SU-DHL-6 (cell line): Measurements from ENCODE around the gene IL1R1.

Experiments used
- H2AFZ ChIP-seq: fragments of 200-600 bp; sonication (generic); 2 replicates; pipeline ENCODE4 v1.6.1; 2014; ENCODE audit warnings: low read depth, mild to moderate bottlenecking, moderate library complexity, mixed read lengths, antibody characterized with exemption, low read length; ENCODE audit not compliant: severe bottlenecking
- H3F3A ChIP-seq: fragments of 200-600 bp; shearing (Covaris generic); 2 replicates; pipeline ENCODE4 v1.6.0; 2016; ENCODE audit warnings: antibody characterized with exemption, mild to moderate bottlenecking; ENCODE audit not compliant: insufficient read depth
- H3K27ac ChIP-seq: fragments of 200-600 bp; sonication (generic); 2 replicates; pipeline ENCODE4 v1.5.1; 2016; ENCODE audit warnings: low read depth, mild to moderate bottlenecking, low read length, moderate library complexity, mixed read lengths
- H3K27me3 ChIP-seq: fragments of 200-600 bp; sonication (generic), shearing (Covaris generic); 2 replicates; pipeline ENCODE4 v1.6.0; 2014; ENCODE audit warnings: mild to moderate bottlenecking, low read length
- H3K36me3 ChIP-seq: fragments of 200-600 bp; sonication (generic); 2 replicates; pipeline ENCODE4 v1.6.1; 2014; ENCODE audit warnings: mild to moderate bottlenecking, low read length, mixed read lengths
- H3K4me2 ChIP-seq: fragments of 300-600, 200-600 bp; shearing (Covaris generic), sonication (generic); 2 replicates; pipeline ENCODE4 v1.6.0; 2014; ENCODE audit warnings: low read length, low read depth, mild to moderate bottlenecking; ENCODE audit not compliant: poor library complexity, severe bottlenecking
- H3K4me3 ChIP-seq: fragments of 200-600 bp; sonication (generic); 2 replicates; pipeline ENCODE4 v1.5.1; 2014; ENCODE audit warnings: antibody characterized with exemption, low read length, mild to moderate bottlenecking, mixed read lengths; ENCODE audit not compliant: insufficient read depth, poor library complexity, severe bottlenecking
- H3K79me2 ChIP-seq: fragments of 200-600 bp; sonication (generic); 2 replicates; pipeline ENCODE4 v1.6.1; 2014; ENCODE audit warnings: mild to moderate bottlenecking, low read length, moderate library complexity; ENCODE audit not compliant: insufficient read depth
- H3K9ac ChIP-seq: fragments of 200-600 bp; sonication (generic); 2 replicates; pipeline ENCODE4 v1.7.0; 2014; ENCODE audit warnings: mild to moderate bottlenecking, low read length
- H3K9me2 ChIP-seq: fragments of 200-600 bp; sonication (generic); replicated peaks from 2 replicates; pipeline ENCODE4 v1.6.1; 2014; ENCODE audit warnings: low read length; ENCODE audit not compliant: insufficient read depth
- H3K9me3 ChIP-seq: fragments of 200-600 bp; sonication (generic); 2 replicates; pipeline ENCODE4 v1.6.1; 2014; ENCODE audit warnings: low read length, mixed read lengths; ENCODE audit not compliant: insufficient read depth
- H4K20me1 ChIP-seq: fragments of 200-600 bp; sonication (generic); 2 replicates; pipeline ENCODE4 v1.6.1; 2014; ENCODE audit warnings: low read depth, mild to moderate bottlenecking, antibody characterized with exemption, low read length, moderate library complexity, mixed read lengths
- CTCF ChIP-seq: fragments of 200-600 bp; sonication (generic); IDR thresholded peaks from one replicate; pipeline ENCODE4 v1.5.1; 2017; ENCODE audit warnings: antibody characterized with exemption, mild to moderate bottlenecking, low read length, moderate library complexity; ENCODE audit not compliant: insufficient read depth, poor library complexity, severe bottlenecking
- EZH2phosphoT487 ChIP-seq: fragments of 200-600 bp; sonication (generic), shearing (Covaris generic); conservative IDR thresholded peaks from 2 replicates; pipeline ENCODE4 v1.6.1; 2018; ENCODE audit warnings: mild to moderate bottlenecking, antibody characterized with exemption, low read length, moderate library complexity, mixed read lengths

The IL1R1 gene

GRCh38 chr2:102144128-102144527 is 1.6 kb downstream of the IL1R1 start:
- Histone ChIP-seq H3K36me3 (no peaks in the 10 kb centered on the region), H3K79me2 (no peaks in the 10 kb centered on the region), H3K9ac (no peak overlapping the region), H3F3A (no peaks in the 10 kb centered on the region), H3K27ac (no peak overlapping the region), H3K9me2 (no peaks in the 10 kb centered on the region), H3K4me3 (no peak overlapping the region), H2AFZ (no peak overlapping the region), H3K9me3 (peaks cover 7% of the 10 kb centered on the region; the same call in 1 of the 2 replicates), H3K27me3 (no peaks in the 10 kb centered on the region), H3K4me2 (no peak overlapping the region), H4K20me1 (no peaks in the 10 kb centered on the region)
- TF ChIP-seq EZH2phosphoT487 (no peak), CTCF (no peak)

- TF ChIP-seq EZH2phosphoT487, result no peak
- no peak for TF ChIP-seq CTCF
- Histone ChIP-seq H2AFZ (no peak overlapping the region), H3K79me2 (no peaks in the 10 kb centered on the region), H3K9me3 (peaks cover 7% of the 10 kb centered on the region; the same call in 1 of the 2 replicates), H3K4me3 (no peak overlapping the region), H3K27ac (no peak overlapping the region), H3K9ac (no peak overlapping the region), H3K4me2 (no peak overlapping the region), H4K20me1 (no peaks in the 10 kb centered on the region), H3F3A (no peaks in the 10 kb centered on the region), H3K9me2 (no peaks in the 10 kb centered on the region), H3K36me3 (no peaks in the 10 kb centered on the region), H3K27me3 (no peaks in the 10 kb centered on the region)
Measured at GRCh38 chr2:102145107-102145506, 2.6 kb downstream of the IL1R1 start.

DNA sequence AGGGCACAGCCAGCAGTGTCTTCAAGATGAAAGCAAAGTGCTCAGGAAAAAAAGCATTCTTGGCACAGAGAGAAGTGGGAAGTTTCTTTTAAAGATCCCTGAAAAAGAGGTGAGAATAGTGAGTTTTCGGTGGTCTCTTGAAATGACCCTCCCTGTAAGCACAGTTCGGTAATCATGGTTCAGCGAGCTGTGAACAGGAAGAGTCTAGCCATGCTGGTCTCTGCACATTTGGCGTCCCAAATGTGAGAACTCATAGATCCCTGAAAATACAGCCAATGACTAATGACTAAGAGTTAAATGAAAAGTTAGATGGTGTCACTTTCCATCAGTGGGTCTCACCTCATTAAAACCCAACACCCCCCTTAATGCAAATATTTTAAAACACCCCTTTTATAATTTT is 3.4 kb downstream of the IL1R1 start:
- Histone ChIP-seq H3K9me2 (no peaks in the 10 kb centered on the region), H3K4me3 (no peak overlapping the region), H3K4me2 (no peak overlapping the region), H3K27me3 (no peaks in the 10 kb centered on the region), H3K9me3 (peaks cover 7% of the 10 kb centered on the region; the same call in 1 of the 2 replicates), H3K36me3 (no peaks in the 10 kb centered on the region), H3K27ac (no peak overlapping the region), H3K9ac (no peak overlapping the region), H3F3A (no peaks in the 10 kb centered on the region), H2AFZ (no peak overlapping the region), H3K79me2 (no peaks in the 10 kb centered on the region), H4K20me1 (no peaks in the 10 kb centered on the region)
- TF ChIP-seq EZH2phosphoT487, result no peak
- TF ChIP-seq CTCF, result no peak
